A549 (cell line): Measurements from ENCODE around the gene PDCD10. TPM values are rescaled to one million over a fixed set of nuclear protein-coding genes. Genes with fewer than 3 reads are reported as not detected.

Source experiments
- polyA plus RNA-seq, 4 experiments: library from polyadenylated mRNA; depleted of rRNA in 3 of 4; stranded (reverse); fragments of >200 nt; fragmentation: RNase III in 1 of 4; extraction: RNeasy Plus Mini Kit Qiagen cat#74134 plus additional on column Dnase treatment in 1 of 4; gene quantifications; 2 replicates in 3 of 4; 3 replicates in 1 of 4; pipeline ENCODE4 v1.2.3, GENCODE V29; 2011 to 2017
- small RNA-seq, 6 experiments: library from RNA; depleted of rRNA; stranded (forward); fragments of <200 nt; gene quantifications; one replicate each; pipeline ENCODE3, GENCODE V24; 2012

PDCD10 gene
- polyA plus RNA-seq, 2 of the 4 experiments (the other 2 are of a cell fraction): 53.7 to 100 TPM

Small RNAs within 50 kb of the gene (small RNA-seq; reads per million reads assigned to genes)
- gene HMGN1P8: 0 to 1.0 (median 0) reads per million in 6 experiments

Other genes with a start within 250 kb of the PDCD10 start
- not detected in 2 replicates for gene WDR49, start 81.0 kb downstream of the PDCD10 start, polyA plus RNA-seq (2011; rRNA removed)
- gene WDR49, start 81.0 kb downstream of the PDCD10 start, polyA plus RNA-seq (2017; fragmentation: RNase III; extraction: RNeasy Plus Mini Kit Qiagen cat#74134 plus additional on column Dnase treatment): not detected in 3 replicates
- 8.8 and 10.2 TPM in 2 replicates for gene SERPINI1, start 829 bp upstream of the PDCD10 start, polyA plus RNA-seq (2011; rRNA removed)
- gene SERPINI1, start 829 bp upstream of the PDCD10 start, polyA plus RNA-seq (2017; fragmentation: RNase III; extraction: RNeasy Plus Mini Kit Qiagen cat#74134 plus additional on column Dnase treatment): 4.7 to 6.5 TPM (median 4.9 TPM) in 3 replicates